ENCODE measurements around the gene IRF6.
A peak's percentile ranks its signal among the peaks of the same experiment; 100 is the strongest.

Gene IRF6

DNA sequence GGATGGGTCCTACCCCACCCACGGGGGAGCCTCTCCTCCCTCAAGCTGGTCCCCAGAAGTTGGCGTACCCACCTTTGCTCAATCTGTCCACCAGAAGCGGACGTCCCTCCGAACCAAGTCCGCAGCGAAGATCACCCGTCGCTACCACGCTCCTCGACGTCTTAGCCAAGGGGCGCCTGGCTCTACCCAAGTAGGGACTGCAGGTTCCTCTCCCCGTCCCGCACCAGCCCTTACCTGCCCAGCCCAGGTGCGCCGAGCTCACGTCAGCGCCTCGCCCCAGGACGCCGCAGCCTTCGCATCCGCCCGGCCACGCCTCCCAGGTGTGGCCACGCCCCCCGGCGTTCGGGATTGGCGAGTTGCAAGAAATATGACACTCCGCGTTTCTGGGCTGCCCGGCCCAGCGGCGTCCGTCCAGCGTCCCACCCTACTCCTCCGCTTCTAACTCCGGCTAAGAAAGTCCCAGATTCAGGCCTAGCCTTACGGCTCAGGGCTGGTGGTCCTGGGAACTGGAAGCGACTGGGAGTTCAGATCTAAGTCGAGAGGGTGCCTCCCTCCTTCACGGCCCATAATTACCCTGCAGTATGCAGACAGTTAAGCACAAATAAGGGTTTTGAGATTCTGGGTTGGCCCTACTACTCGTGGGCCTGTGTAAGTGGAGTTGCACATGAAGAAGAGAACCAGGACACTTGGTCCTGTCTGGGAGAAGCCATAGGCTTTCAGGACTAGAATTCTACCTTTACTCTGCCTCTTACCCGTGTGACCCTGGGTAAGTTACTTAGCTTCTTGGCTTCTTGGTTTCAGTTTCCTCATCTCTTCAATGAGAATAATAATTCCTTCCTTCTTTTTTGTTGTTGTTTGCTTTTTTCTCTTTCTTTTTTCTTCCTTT is at the start of gene IRF6:
TSS of gene IRF6 (minus strand) at position 268 of the 886 bp plus-strand sequence. CDS start 4,729 bp downstream, outside the sequence.
- peak in 3 of 56 donors; percentile 1 to 30 (median 22) for DNase-seq

DNA sequence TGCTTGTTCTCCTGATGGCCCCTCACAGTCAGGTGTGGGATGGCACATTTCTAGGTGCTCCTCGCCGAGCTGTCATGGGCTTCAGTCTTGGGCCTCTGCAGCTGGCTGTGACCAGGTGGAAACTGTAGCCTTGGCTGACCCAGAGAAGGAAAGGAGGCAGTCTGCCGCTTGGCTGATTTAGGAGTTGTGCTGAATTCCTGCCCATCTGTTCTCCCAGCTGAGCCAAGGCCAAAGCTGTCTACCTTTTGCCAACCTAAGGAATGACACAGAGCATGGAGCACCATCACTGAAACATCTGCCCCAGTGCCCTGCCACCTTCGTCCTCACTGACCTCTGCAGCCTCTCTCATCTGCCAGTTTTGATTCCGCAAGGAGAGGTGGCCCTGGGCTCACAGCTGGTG is 49.7 kb upstream of the IRF6 start:
- DNase-seq: no peak

DNA sequence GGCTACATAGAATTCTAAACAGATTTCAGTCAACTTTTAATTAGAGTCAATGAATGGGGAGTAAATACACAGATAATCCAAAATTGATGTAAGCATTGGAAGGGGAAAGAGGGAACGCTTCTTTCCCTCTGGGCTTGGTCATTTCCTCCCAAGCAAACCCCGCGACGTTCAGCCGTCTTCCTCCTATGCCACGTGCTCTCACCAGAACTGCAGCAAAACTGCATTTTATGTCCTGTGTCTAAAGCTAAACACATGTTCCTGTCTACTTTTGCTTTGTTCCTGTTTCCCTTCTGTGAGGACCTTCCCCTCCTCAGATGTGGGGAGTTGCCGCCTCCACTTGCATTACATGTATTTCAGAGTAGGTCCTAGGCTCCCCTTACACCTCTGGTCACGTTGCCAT is 49.1 kb upstream of the IRF6 start:
- DNase-seq: no peak

DNA sequence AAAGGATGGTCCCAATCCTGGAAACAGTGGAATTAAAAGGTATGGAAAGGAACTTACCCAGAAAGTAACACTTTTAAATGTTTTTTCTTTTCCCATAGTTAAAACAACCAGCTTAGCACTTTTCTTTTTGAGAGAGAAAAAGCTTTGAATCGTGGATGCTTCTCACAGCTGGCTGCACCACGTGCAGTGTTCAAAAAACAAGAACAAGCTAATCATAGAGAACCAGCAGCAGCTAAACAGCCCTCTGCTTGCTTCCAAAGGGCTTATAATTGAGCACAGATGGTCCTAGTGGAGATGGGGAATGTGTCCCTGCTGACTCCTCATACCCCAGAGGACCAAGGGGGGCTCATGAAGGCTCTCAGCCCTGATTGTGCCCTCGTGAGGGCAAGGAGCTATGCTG is 48.3 kb upstream of the IRF6 start:
- DNase-seq: peak in 12 of 56 donors; percentile 10 to 34 (median 24)

DNA sequence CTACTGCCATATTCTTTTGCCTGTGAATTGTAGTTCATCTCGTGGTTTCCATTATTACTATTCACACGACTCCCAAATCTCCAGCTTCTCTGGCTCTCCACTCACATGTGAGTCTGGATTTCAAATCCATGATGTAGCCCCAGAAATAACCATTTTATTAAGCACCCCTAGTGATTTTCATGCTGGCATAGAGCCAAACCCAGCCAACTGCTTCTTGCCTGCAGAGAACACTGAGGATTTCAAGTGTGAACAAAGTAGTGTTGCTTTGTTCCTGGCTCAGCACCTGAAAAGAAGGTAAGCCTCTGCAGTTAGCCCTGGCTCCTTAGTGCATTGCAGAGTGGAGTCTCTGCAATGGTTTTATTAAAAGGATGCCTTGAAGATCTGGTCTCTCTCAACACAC is 47.7 kb upstream of the IRF6 start:
- DNase-seq: no peak

DNA sequence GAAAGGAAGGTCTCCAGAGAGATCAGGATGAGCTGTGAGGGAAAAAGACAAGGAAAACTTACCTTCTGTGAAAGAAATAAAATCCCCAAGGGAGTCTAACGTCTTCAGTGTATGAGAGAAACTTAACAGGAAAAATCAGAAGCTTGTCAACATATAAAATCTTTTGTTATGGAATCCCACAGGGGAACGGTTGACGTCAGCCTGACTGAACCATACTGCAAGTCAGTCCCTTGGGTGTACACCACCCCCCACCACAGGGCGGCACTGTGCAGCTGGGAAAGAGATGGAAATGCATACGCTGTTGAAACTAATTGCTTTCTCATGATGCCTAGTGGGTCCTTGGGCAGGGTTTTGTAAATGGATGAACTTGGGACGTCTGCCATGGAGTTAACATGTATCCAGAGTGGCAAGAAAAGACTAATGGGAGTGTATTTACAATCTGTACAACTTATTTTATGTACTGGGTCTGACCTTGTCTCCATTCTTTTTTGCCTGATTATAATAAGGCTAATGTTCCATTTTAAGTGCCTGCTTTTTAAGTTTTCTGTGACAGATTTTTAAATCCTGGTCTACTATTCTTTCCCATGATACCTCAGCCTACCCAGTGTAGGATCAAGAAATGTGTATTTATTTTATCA is 44.5 kb upstream of the IRF6 start:
- DNase-seq: peak in 43 of 56 donors; percentile 13 to 80 (median 42)

DNA sequence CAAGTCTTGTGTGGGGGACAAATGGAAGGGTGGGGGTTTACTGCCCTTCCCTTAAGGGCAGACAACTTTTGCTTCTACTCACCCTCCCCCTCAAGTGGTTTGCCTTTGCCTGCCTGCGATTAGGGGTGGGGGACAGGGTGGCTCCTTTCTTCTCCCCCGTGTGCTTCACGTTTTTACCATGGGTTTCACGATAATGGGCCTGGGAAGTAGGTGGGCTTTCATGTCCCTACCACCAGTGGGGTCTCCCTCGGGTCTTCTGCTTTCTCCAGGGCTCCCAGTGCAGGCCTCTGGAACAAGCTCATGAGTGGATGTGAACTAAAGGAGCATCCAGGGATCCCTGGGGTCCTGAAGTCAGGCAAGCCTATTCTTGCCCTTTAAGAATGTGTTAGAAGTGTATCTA is 43.4 kb upstream of the IRF6 start:
- DNase-seq: no peak

DNA sequence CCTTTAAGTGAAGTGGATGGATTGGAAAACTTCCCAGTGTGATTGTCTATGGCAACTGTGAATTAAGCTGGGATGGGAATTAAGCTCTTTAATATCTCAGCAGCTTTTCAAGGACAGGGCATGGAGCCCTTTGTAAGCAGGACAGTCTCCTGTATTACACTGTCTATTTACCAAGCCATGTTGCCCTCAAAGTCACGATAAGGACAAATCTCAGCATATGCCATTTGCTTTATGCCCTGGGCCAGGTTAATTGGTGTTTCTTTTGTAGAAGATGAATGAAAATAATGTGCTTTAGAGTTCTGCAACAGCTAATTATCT is 39.4 kb upstream of the IRF6 start:
- DNase-seq: no peak

DNA sequence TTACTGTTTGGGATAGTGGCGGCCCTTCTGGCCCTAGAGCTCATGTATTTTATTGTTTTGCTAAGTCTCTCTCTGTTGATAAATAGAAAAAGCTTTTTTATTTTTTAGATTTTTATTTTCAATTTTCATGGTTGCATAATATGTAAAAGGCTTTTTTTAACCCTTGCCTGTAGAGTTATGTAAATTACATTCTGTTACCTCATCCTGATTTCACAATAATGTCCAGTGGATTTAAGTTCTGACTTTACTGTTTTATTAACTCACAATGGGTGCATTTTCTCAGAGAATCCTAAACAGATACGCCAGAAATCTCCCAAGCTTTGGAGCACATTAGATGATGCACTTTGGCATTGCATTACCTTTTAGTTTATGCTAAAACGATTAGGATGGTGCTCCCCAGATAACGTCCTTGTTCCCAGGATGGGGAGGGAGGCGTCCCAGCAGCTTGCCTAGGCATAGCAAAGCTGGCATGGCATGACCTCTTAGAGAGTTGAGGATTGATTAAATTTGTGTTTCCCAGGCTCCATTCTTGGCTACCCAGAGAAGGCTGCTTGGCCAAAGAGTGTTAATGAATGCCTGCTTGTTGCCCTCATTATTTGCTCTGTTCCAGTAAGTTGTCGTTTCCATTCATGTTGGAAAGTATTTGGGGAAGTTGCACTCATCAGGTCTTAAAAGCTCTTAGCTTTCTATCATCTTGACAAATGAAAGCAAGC is 38.9 kb upstream of the IRF6 start:
- DNase-seq: peak in 3 of 56 donors; percentile 8 to 38 (median 28)

DNA sequence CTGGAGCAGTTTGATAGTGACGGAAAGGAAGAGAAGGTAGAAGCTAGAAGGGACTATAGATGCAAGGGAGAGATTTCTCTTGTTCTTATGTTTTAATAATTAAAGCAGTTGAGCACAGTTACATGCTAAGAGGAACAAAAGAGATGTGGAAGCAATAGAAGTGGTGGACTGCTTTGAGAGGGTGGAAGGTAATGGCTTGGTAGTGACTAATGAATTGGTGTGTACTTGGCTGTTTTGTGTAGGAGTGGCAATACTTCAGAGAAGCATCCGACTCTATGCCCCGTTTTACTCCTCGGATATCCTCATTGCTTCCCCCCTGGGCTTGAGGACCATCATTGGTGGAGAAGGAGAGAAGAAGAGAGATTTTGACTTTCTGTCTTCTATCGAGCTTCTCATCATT is 34.7 kb upstream of the IRF6 start:
- DNase-seq: no peak

DNA sequence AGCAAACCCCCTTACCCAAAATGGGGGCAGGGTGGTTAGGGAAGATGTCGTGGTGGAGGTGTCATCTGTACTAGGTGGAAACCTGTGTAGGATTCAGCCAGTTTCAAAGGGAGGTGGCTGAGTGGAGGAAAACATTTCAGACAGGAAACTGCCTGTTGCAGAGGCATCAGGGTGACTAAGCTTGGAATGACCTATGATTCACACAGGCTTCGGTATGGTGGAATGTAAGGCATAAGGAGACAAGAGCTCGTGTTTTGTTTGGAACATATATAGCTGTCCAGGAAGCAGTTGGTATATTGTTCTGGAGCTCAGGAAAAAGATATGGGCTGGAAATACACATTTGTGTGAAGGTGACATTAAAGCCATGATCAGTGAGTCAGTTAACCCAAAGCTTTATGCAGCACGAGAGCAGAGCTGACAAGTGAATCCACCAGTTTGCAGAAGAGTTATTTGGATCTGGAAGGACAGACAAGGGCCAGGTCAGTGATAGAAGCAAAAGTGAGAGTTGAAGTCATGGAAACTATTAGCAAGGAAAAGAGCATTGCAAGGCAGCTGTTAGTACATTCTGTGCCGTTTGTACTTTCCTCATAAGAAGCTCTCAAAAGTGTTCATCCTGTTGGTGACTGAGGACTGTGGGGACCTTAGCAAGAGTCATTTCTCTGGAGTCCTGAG is 34.1 kb upstream of the IRF6 start:
- peak in 4 of 56 donors; percentile 16 to 25 (median 20) for DNase-seq

DNA sequence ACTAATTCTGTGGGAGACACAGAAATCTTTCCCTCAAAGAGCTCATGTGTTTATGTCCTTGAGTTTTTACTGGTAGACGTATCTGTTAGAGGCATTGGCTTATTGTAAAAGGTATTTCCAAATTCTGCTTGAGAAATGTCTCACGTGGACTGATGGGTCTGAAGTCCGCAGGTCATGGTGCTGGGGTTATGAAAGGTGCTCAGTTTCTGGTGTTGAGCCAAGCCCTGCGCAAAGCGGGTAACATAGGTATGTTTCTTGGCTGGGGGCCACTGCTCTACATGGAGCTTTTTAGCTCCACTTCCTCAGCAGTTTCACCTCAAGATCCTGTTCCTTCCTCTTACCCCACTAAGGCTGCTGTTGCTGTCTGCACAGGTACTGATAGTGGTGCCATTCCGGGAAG is 32.6 kb upstream of the IRF6 start:
- DNase-seq: no peak

DNA sequence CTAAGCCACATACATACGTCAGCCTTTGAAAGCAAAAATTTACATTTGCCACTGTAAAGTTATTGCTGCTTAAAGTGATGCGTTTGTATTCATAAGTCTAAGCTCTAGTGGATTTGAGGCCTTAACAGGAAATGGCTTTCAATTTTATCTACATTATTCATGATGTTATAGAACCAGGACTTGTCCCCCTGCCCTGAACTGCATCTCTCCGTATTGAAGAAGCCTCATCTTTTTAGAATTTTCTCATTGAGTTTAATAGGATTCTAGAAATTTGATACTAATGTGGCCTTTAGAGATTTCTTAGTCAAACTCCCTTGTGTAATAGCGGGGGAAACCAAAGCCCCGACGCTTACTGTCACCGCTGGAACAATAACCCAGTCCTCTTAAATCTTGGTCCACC is 31.7 kb upstream of the IRF6 start:
- DNase-seq: no peak

DNA sequence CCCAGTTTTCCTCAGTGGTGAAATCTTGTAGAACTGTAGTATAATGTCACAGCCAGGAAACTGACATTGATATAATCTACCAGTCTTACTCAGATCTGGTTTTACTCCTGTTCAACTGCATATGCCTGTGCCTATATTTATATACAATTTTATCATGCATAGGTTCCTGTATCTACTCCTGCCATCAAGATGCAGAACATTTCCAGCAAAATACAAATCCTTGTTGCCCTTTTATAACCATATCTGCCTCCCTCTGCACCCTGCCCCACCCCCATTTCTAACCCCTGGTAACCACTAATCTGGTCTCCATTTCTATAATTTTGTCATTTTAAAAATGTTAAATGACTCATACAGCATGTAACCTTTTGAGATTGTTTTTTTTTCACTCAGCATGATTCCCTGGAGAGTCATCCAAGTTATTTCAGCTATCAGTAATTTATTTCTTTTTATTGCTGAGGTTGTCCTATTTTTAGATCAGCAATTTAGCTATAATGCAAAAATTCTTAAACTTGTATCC is 29.9 kb upstream of the IRF6 start:
- no peak for DNase-seq

DNA sequence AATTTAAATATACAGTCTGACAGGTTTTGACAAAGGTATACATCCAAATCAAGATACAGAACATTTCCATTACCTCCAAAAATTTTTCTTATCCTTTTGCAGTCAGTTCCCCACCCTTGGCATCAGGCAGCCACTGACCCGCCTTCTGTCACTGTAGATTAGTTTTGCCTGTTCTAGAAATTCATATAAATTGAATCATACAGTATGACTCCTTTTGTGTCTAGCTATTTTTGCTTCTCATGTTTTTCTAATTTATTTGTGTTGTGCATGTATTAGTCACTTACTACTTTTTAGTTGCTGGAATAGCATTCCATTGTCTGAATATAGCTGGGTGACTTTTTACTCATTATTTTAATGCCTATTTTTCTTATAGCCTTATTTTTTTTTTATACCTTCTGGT is 25.7 kb upstream of the IRF6 start:
- DNase-seq: no peak

DNA sequence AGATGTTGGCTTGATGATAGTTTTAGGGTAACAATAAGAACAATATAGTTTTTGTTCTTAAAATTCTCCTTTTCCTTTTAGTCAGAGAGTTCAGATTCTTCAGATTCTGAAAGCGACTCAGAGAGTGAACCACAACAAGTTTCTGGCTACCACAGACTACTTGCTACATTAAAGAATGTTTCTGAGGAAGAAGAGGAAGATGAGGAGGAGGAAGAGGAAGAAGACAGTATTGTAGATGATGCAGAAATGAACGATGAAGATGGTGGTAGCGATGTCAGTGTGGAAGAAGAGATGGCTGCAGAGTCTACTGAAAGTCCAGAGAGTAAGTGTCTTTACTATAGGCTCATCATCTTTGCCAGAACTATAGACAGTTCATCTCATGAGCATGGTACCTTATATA is 24.8 kb upstream of the IRF6 start:
- DNase-seq: no peak

DNA sequence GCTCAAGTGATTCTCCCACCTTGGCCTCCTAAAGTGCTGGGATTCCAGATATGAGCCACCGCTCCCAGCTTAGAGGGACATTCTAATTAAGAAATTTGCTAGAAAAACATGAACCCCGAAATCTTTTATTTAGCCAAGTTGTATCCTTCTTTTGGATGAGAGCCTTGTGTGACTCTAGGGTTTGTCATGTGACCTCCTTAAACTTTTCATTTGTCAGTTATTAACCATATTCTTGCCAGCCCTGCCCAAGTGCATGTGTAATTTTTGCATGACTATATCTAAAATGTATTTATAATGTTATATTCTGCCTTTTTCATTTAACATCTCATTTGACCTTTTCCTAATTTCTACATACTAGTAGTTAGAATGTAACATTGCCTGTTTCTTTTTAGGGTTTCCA is 23.8 kb upstream of the IRF6 start:
- no peak for DNase-seq

DNA sequence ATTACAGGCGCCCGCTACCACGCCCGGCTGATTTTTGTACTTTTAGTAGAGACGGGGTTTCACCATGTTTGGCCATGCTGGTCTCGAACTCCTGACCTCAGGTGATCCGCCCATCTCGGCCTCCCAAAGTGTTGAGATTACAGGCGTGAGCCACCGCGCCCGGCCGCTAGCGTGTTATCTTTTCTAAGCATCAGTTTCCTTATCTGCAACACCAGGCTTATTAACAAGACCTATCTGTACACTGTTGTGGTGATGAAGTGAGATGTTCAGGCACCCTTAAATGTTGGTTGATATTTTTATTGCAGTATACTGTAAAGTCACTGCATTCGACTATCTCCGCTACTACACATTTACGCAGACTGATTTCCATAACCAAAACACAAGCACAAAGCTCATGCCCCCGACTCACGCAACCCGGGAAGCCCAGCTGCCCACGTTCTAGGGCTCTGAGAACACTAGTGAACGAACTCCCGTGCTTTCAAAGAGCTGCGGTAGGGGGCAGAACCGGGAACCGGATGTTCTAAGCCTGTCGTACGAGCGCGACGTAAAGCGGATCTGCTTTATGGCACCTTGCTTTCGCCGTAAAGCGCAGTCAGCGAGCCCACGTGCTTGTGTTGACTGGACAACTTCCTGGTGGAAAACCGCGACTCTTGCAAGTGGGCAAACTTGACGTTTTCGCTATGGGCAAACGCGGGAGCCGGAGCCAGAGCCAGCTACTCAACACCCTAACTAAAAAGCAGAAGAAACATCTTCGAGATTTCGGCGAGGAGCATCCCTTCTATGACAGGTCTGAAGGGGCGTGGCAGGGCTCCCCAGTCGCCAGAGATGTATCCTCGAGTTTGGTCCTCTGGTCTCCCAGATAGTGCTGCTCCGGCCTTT is 21.7 kb upstream of the IRF6 start, which contains the start of gene UTP25:
TSS of gene UTP25 (plus strand) at position 589 of the 879 bp plus-strand sequence. CDS start at position 681, 92 bp downstream.
- peak in 55 of 56 donors; percentile 56 to 96 (median 86) for DNase-seq

DNA sequence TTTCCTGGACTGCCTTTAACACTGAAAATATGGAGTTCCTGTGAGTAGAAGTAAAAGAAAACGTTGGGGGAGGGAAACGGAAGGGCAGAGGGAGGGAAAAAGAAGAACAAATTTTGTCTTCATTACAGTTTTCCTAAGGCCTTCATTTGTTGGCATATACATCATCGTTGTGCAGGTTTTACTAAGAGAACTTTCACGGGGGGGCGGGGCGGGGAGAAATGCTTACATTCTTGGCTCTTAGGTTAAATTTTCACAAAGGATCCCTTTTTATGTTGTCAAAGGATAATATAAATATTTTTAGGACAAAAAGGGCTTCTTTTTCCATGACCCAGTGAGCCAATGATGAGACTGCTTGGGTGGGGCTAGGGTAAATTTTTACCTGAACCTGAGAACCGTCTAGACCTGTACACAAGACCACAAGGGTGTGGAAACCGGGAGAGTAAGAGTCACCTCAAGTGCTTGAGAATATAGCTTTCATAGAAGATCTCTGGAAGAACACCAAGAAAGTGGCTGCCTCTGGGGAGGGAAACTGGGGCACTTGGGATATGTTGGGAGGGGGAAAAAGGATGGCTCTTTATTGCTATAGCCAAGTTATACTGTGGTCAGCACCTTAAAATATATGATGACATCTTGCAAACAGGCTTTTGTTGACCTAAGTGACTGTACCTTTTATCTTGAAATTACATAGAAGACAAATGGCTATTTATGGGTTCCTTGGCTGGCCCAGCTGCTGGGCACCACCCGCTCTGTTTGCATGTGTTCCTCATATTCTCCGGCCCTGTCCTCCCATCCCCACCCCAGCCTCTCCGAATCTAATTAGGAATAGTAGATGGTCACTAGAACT is 19.9 kb upstream of the IRF6 start:
- no peak for DNase-seq

Measured in nucleus accumbens (tissue), 56 donors.